MCF 10A (cell line): ENCODE data around the gene ADSS1. TPM values are rescaled to one million over a fixed set of nuclear protein-coding genes. Genes with fewer than 3 reads are reported as not detected.

Source experiments
- BruUV-seq: library from RNA; stranded (reverse); fragments of 400-500 nt; replicated peaks from 2 replicates; lab custom pipeline; 2021; lab: Mats Ljungman, UMichigan
- CTCF ChIA-PET: fragments of 300-600 bp; sonication (Branson Sonifier 250); formaldehyde crosslinking; extraction: SDS; loops from one replicate; lab custom pipeline; 2021; ENCODE audit warnings: antibody characterized with exemption, inconsistent platforms; lab: Yijun Ruan, JAX
- POLR2A ChIA-PET: fragments of 300-600, 350-650 bp; sonication (Branson Sonifier 250); formaldehyde crosslinking; extraction: SDS; loops from one replicate; lab custom pipeline; 2020; ENCODE audit warnings: antibody characterized with exemption, inconsistent platforms; lab: Yijun Ruan, JAX
- DNase-seq: peaks from one replicate; pipeline ENCODE4 v3.0.0-alpha.2; 2018; ENCODE audit not compliant: unreplicated experiment
- H3K27ac Mint-ChIP-seq: one replicate; pipeline ENCODE4 v1.8.0; 2022; ENCODE audit warnings: mild to moderate bottlenecking, low read depth, mixed read lengths; ENCODE audit not compliant: unreplicated experiment
- H3K27me3 Mint-ChIP-seq: one replicate; pipeline ENCODE4 v1.8.0; 2022; ENCODE audit warnings: mixed read lengths; ENCODE audit not compliant: insufficient read depth, unreplicated experiment
- H3K36me3 Mint-ChIP-seq: one replicate; pipeline ENCODE4 v1.8.0; 2022; ENCODE audit warnings: mild to moderate bottlenecking, moderate library complexity, mixed read lengths; ENCODE audit not compliant: insufficient read depth, unreplicated experiment
- H3K4me1 Mint-ChIP-seq: one replicate; pipeline ENCODE4 v1.8.0; 2022; ENCODE audit warnings: mixed read lengths; ENCODE audit not compliant: insufficient read depth, unreplicated experiment
- H3K4me3 Mint-ChIP-seq: one replicate; pipeline ENCODE4 v1.8.0; 2022; ENCODE audit warnings: mild to moderate bottlenecking, moderate library complexity, mixed read lengths; ENCODE audit not compliant: unreplicated experiment
- H3K9me3 Mint-ChIP-seq: one replicate; pipeline ENCODE4 v1.8.0; 2022; ENCODE audit warnings: mixed read lengths; ENCODE audit not compliant: unreplicated experiment
- intact Hi-C: fragments of 100-400 bp; cut with micrococcal nuclease; formaldehyde crosslinking; loops from 2 replicates; pipeline ENCODE4 v1.14.1; 2022
- total RNA-seq: library from RNA; stranded (reverse); gene quantifications from 2 replicates; pipeline ENCODE4 v1.2.3, GENCODE V29; 2022
- TF ChIP-seq, protein P1 (sequence below): fragments of 200-600 bp; IDR thresholded peaks from one replicate; pipeline ENCODE4 v1.8.0; 2022; ENCODE audit warnings: antibody characterized with exemption, mild to moderate bottlenecking; ENCODE audit not compliant: unreplicated experiment

Gene ADSS1
- total RNA-seq, 1 experiment from 2014 or later = 2.9 TPM

DNA sequence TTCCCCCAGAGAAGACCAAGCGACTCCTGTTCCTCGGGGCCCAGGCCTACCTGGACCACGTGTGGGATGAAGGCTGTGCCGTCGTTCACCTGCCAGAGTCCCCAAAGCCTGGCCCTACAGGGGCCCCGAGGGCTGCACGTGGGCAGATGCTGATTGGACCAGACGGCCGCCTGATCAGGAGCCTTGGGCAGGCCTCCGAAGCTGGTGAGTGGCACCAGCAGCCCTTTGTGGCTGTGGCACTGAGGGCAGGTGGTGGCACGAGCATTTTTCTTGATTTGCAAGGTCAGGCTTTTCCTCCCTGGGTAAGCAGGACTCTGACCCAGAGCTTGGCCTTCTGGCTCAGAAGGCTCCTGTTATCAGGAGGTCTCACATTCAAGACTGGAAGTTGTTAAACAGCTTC, 31.6 kb downstream of the ADSS1 start:
- Mint-ChIP-seq H3K4me3 (no peak overlapping the region), H3K27me3 (no peaks in the 10 kb centered on the region), H3K27ac (no peak overlapping the region), H3K36me3 (peaks cover 31% of the 10 kb centered on the region), H3K9me3 (no peaks in the 10 kb centered on the region), H3K4me1 (peaks cover 11% of the 10 kb centered on the region)
- ChIA-PET CTCF (no interaction called here), POLR2A (interaction anchor here (0.6 kb wide), 1 partner anchor 147 kb away, joined by 3 read pairs; no protein-coding TSS in a partner anchor)
- TF ChIP-seq, protein P1, sequence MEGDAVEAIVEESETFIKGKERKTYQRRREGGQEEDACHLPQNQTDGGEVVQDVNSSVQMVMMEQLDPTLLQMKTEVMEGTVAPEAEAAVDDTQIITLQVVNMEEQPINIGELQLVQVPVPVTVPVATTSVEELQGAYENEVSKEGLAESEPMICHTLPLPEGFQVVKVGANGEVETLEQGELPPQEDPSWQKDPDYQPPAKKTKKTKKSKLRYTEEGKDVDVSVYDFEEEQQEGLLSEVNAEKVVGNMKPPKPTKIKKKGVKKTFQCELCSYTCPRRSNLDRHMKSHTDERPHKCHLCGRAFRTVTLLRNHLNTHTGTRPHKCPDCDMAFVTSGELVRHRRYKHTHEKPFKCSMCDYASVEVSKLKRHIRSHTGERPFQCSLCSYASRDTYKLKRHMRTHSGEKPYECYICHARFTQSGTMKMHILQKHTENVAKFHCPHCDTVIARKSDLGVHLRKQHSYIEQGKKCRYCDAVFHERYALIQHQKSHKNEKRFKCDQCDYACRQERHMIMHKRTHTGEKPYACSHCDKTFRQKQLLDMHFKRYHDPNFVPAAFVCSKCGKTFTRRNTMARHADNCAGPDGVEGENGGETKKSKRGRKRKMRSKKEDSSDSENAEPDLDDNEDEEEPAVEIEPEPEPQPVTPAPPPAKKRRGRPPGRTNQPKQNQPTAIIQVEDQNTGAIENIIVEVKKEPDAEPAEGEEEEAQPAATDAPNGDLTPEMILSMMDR = no peak
- no peak for DNase-seq
- BruUV-seq = no TSS peak
- intact Hi-C loops = no loop called here

GRCh38 chr14:104756477-104757237, 32.6 kb downstream of the ADSS1 start:
- POLR2A ChIA-PET = interaction anchor here (1.0 kb wide), 1 partner anchor 217 kb away, joined by 3 read pairs; no protein-coding TSS in a partner anchor
- no peaks in the 10 kb centered on the region for H3K9me3 Mint-ChIP-seq

DNA sequence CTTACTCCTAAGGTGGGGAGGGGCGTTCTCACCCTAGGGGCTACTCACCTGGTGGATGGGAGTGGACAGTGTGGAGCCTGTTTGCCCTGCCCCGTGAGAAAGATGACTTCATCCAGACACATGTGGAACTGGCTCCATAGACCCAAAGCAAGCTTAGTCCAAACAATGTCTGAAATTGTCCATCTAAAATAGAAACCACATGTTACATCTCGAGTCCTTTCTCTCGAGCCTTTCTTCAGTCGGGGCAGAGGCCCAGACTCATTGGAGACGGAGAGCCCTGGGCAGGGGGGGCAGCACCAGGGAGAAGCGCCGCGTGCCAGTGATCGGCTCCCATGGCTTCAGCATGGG, 33.2 kb downstream of the ADSS1 start:
- POLR2A ChIA-PET = interaction anchor here (1.0 kb wide), 1 partner anchor 216 kb away, joined by 3 read pairs; no protein-coding TSS in a partner anchor
- Mint-ChIP-seq H3K27me3 (no peaks in the 10 kb centered on the region), H3K36me3 (peaks cover 31% of the 10 kb centered on the region), H3K27ac (no peak overlapping the region), H3K4me1 (peaks cover 11% of the 10 kb centered on the region), H3K4me3 (no peak overlapping the region), H3K9me3 (no peaks in the 10 kb centered on the region)
- DNase-seq = no peak
- no TSS peak for BruUV-seq
- CTCF ChIA-PET = interaction anchor here (0.7 to 2.3 kb wide), 3 partner anchors 8 to 13 kb away, joined by 3 to 5 read pairs (median 5); no protein-coding TSS in a partner anchor
- intact Hi-C loops = no loop called here
- TF ChIP-seq, protein P1 = no peak

More at GRCh38 chr14:104756477-104757237, 32.6 kb downstream of the ADSS1 start:
- TF ChIP-seq, protein P1 = no peak
- CTCF ChIA-PET = interaction anchor here (0.7 to 2.3 kb wide), 3 partner anchors 7 to 13 kb away, joined by 3 to 5 read pairs (median 5); no protein-coding TSS in a partner anchor
- Mint-ChIP-seq H3K36me3 (peaks cover 31% of the 10 kb centered on the region), H3K4me3 (no peak overlapping the region), H3K27me3 (no peaks in the 10 kb centered on the region), H3K27ac (no peak overlapping the region), H3K4me1 (peaks cover 11% of the 10 kb centered on the region)
- DNase-seq = no peak
- intact Hi-C loops = no loop called here
- BruUV-seq = no TSS peak

GRCh38 chr14:104757681-104758392, 33.8 kb downstream of the ADSS1 start:
- ChIA-PET POLR2A (interaction anchor here (1.0 kb wide), 1 partner anchor 216 kb away, joined by 3 read pairs; no protein-coding TSS in a partner anchor), CTCF (interaction anchor here (0.6 to 2.3 kb wide), 3 partner anchors 11 to 515 kb away, joined by 3 to 5 read pairs (median 3); no protein-coding TSS in a partner anchor)
- Mint-ChIP-seq H3K4me1 (peaks cover 11% of the 10 kb centered on the region), H3K9me3 (no peaks in the 10 kb centered on the region), H3K27ac (no peak overlapping the region), H3K27me3 (no peaks in the 10 kb centered on the region), H3K36me3 (peaks cover 31% of the 10 kb centered on the region), H3K4me3 (no peak overlapping the region)
- no peak for DNase-seq
- intact Hi-C loops = no loop called here
- BruUV-seq = no TSS peak
- TF ChIP-seq, protein P1 = no peak
